Measurements from ENCODE around the gene SPATA31C2.

The SPATA31C2 gene

GRCh38 chr9:88110026-88110425 lies 28.2 kb downstream of the SPATA31C2 start:
- H3K36me3 ChIP-seq (replicated peaks): no peaks in the 10 kb centered on the region
- in situ Hi-C loops (cut with HindIII; ENCODE audit: low pct_ligation_motif_present, low sequenced_read_pairs): no loop called here

GRCh38 chr9:88108779-88109178 lies 29.5 kb downstream of the SPATA31C2 start:
- no peak overlapping the region for H3K4me3 ChIP-seq (ENCODE audit: low read depth, low read length)
- no peaks in the 10 kb centered on the region for H3K27me3 ChIP-seq (replicated peaks)
- no peaks in the 10 kb centered on the region for H3K36me3 ChIP-seq (replicated peaks)
- in situ Hi-C loops (cut with HindIII; ENCODE audit: low pct_ligation_motif_present, low sequenced_read_pairs): no loop called here
- no peak for DNase-seq
- H3K27ac ChIP-seq: no peak overlapping the region
- TF ChIP-seq CTCF (IDR thresholded peaks at IDR 0.05; ENCODE audit: low read depth, low read length, missing control alignments): no peak

More at GRCh38 chr9:88110026-88110425, 28.2 kb downstream of the SPATA31C2 start:
- no peak for TF ChIP-seq CTCF (IDR thresholded peaks at IDR 0.05; ENCODE audit: low read depth, low read length, missing control alignments)
- no peak for DNase-seq
- Histone ChIP-seq H3K27me3 (replicated peaks) (no peaks in the 10 kb centered on the region), H3K4me3 (ENCODE audit: low read depth, low read length) (no peak overlapping the region), H3K27ac (no peak overlapping the region)

GRCh38 chr9:88106492-88106891 lies 31.8 kb downstream of the SPATA31C2 start:
- no peak overlapping the region for H3K4me3 ChIP-seq (ENCODE audit: low read depth, low read length)
- H3K36me3 ChIP-seq (replicated peaks): no peaks in the 10 kb centered on the region
- in situ Hi-C loops (cut with HindIII; ENCODE audit: low pct_ligation_motif_present, low sequenced_read_pairs): no loop called here
- TF ChIP-seq CTCF (IDR thresholded peaks at IDR 0.05; ENCODE audit: low read depth, low read length, missing control alignments): peak; percentile 54
- no peak overlapping the region for H3K27ac ChIP-seq
- DNase-seq: no peak
- H3K27me3 ChIP-seq (replicated peaks): no peaks in the 10 kb centered on the region

- H3K27me3 ChIP-seq (replicated peaks): no peaks in the 10 kb centered on the region
- no peak overlapping the region for H3K27ac ChIP-seq
- in situ Hi-C loops (cut with HindIII; ENCODE audit: low pct_ligation_motif_present, low sequenced_read_pairs): no loop called here
- no peak for TF ChIP-seq CTCF (IDR thresholded peaks at IDR 0.05; ENCODE audit: low read depth, low read length, missing control alignments)
- DNase-seq: no peak
- no peaks in the 10 kb centered on the region for H3K36me3 ChIP-seq (replicated peaks)
- no peak overlapping the region for H3K4me3 ChIP-seq (ENCODE audit: low read depth, low read length)
Measured at GRCh38 chr9:88092797-88093331, 45.4 kb downstream of the SPATA31C2 start.

GRCh38 chr9:88090151-88090581 lies 48.1 kb downstream of the SPATA31C2 start:
- no peak for TF ChIP-seq CTCF (IDR thresholded peaks at IDR 0.05; ENCODE audit: low read depth, low read length, missing control alignments)
- H3K4me3 ChIP-seq (ENCODE audit: low read depth, low read length): no peak overlapping the region
- H3K27ac ChIP-seq: peak overlapping the region; percentile 40
- DNase-seq: peak; percentile 82
- H3K27me3 ChIP-seq (replicated peaks): no peaks in the 10 kb centered on the region
- in situ Hi-C loops (cut with HindIII; ENCODE audit: low pct_ligation_motif_present, low sequenced_read_pairs): no loop called here
- no peaks in the 10 kb centered on the region for H3K36me3 ChIP-seq (replicated peaks)

GRCh38 chr9:88087906-88088305 lies 50.4 kb downstream of the SPATA31C2 start:
- TF ChIP-seq CTCF (IDR thresholded peaks at IDR 0.05; ENCODE audit: low read depth, low read length, missing control alignments): no peak
- no peak overlapping the region for H3K27ac ChIP-seq
- no peaks in the 10 kb centered on the region for H3K36me3 ChIP-seq (replicated peaks)
- in situ Hi-C loops (cut with HindIII; ENCODE audit: low pct_ligation_motif_present, low sequenced_read_pairs): no loop called here
- no peak overlapping the region for H3K4me3 ChIP-seq (ENCODE audit: low read depth, low read length)
- no peaks in the 10 kb centered on the region for H3K27me3 ChIP-seq (replicated peaks)
- DNase-seq: no peak

Measured in brain microvascular endothelial cell (primary cell).